ENCODE measurements around the gene CCDC82.

DNA sequence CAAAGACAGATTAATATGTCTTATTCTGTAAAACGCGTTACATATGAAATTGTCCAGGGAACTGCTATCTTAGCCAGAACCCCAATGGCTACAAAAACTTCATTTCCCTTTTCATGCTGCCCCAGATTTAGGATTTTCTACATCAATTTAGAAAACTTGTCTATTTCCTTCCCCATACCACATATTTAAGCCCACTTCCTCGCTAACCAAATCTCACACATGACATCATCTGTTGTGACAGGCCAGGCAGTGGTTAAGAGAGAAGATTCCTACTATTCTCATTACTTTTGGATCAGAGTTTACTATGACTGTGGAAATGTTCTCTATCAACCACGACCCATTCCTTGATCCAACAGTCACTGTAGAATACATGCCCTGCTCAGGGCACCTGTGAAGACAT, 15.9 kb downstream of the CCDC82 start:
- TF ChIP-seq YY1 (IDR thresholded peaks at IDR 0.05; ENCODE audit: insufficient read depth, insufficient read length) (no peak), ZNF274 (IDR thresholded peaks at IDR 0.05; ENCODE audit: low read depth, low read length) (no peak)

Data from NT2/D1 (cell line).